ENCODE measurements around the gene TAF3. TPM values are rescaled to one million over a fixed set of nuclear protein-coding genes. Genes with fewer than 3 reads are reported as not detected.

Gene TAF3
- polyA plus RNA-seq, 1 of the 3 experiments (the other 2 are of a cell fraction) = 2.4 TPM

GRCh38 chr10:7846591-7846990 is 28.3 kb downstream of the TAF3 start:
- H3K4me2 ChIP-seq = no peak overlapping the region
- H2AFZ ChIP-seq (ENCODE audit: low read depth) = no peak overlapping the region
- H3K27ac ChIP-seq (ENCODE audit: low read depth in 2 of 2, low read length in 1 of 2) = peak overlapping the region in 1 of 2 experiments; percentile 1; a peak in 1 of 4 replicates
- no peaks in the 10 kb centered on the region for H3K4me1 ChIP-seq (ENCODE audit: control insufficient read depth in 1 of 2, insufficient read depth in 2 of 2, low read depth in 1 of 2, low read length in 1 of 2)
- H4K20me1 ChIP-seq (ENCODE audit: insufficient read depth) = no peaks in the 10 kb centered on the region
- TF ChIP-seq RXRA (IDR thresholded peaks at IDR 0.05; ENCODE audit: borderline replicate concordance, low read depth) (no peak), TCF12 (IDR thresholded peaks at IDR 0.05) (no peak), USF2 (IDR thresholded peaks at IDR 0.05; ENCODE audit: borderline replicate concordance, low read depth, low read length) (no peak), ELF1 (IDR thresholded peaks at IDR 0.05) (no peak), JUND (IDR thresholded peaks at IDR 0.05) (no peak), YY1 (IDR thresholded peaks at IDR 0.05; ENCODE audit: low read depth) (no peak), GABPA (IDR thresholded peaks at IDR 0.05; ENCODE audit: low read depth) (no peak), USF1 (IDR thresholded peaks at IDR 0.05; ENCODE audit: borderline replicate concordance, low read depth) (no peak), EP300 (IDR thresholded peaks at IDR 0.05; ENCODE audit: borderline replicate concordance in 1 of 2, low read depth in 1 of 2, low read length in 1 of 2) (no peak), RCOR1 (IDR thresholded peaks at IDR 0.05; ENCODE audit: low read length) (no peak), CHD2 (IDR thresholded peaks at IDR 0.05; ENCODE audit: low read length, partially characterized antibody) (no peak), MAX (IDR thresholded peaks at IDR 0.05; ENCODE audit: low read depth) (no peak), NRF1 (IDR thresholded peaks at IDR 0.05; ENCODE audit: low read depth, low read length) (no peak)
- TF ChIP-seq, protein P1, sequence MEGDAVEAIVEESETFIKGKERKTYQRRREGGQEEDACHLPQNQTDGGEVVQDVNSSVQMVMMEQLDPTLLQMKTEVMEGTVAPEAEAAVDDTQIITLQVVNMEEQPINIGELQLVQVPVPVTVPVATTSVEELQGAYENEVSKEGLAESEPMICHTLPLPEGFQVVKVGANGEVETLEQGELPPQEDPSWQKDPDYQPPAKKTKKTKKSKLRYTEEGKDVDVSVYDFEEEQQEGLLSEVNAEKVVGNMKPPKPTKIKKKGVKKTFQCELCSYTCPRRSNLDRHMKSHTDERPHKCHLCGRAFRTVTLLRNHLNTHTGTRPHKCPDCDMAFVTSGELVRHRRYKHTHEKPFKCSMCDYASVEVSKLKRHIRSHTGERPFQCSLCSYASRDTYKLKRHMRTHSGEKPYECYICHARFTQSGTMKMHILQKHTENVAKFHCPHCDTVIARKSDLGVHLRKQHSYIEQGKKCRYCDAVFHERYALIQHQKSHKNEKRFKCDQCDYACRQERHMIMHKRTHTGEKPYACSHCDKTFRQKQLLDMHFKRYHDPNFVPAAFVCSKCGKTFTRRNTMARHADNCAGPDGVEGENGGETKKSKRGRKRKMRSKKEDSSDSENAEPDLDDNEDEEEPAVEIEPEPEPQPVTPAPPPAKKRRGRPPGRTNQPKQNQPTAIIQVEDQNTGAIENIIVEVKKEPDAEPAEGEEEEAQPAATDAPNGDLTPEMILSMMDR (IDR thresholded peaks at IDR 0.05) = no peak
- TF ChIP-seq, protein P2, sequence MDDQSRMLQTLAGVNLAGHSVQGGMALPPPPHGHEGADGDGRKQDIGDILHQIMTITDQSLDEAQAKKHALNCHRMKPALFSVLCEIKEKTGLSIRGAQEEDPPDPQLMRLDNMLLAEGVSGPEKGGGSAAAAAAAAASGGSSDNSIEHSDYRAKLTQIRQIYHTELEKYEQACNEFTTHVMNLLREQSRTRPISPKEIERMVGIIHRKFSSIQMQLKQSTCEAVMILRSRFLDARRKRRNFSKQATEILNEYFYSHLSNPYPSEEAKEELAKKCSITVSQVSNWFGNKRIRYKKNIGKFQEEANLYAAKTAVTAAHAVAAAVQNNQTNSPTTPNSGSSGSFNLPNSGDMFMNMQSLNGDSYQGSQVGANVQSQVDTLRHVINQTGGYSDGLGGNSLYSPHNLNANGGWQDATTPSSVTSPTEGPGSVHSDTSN (IDR thresholded peaks at IDR 0.05) = no peak
- H3K27me3 ChIP-seq (ENCODE audit: insufficient read depth) = no peaks in the 10 kb centered on the region
- H3K79me2 ChIP-seq (ENCODE audit: insufficient read depth) = peaks cover 14% of the 10 kb centered on the region; the same call in 1 of the 2 replicates
- WGBS (ENCODE audit: low lambda C conversion rate) = 17% methylated on average over 1 of the region's 1 CpG
- no peak for DNase-seq
- H3K36me3 ChIP-seq (replicated peaks in 1 of 2; ENCODE audit: control insufficient read depth in 1 of 2, insufficient read depth in 2 of 2, low read length in 1 of 2) = no peaks in the 10 kb centered on the region
- H3K4me3 ChIP-seq (ENCODE audit: low read depth in 2 of 2, low read length in 1 of 2) = no peak overlapping the region
- H3K9ac ChIP-seq = no peak overlapping the region
- ChIA-PET POLR2A (no interaction called here), CTCF (interaction anchor here (0.6 kb wide), 1 partner anchor 9 kb away, joined by 3 read pairs; no protein-coding TSS in a partner anchor)
- H3F3A ChIP-seq (replicated peaks; ENCODE audit: insufficient read depth) = no peaks in the 10 kb centered on the region
- H3K9me2 ChIP-seq = no peaks in the 10 kb centered on the region
- H3K9me3 ChIP-seq = no peaks in the 10 kb centered on the region
